ENCODE results near the gene INTS7.
"Not testable (repeated sequence)": the region's sequence is repeated elsewhere in the genome, so short reads cannot be mapped to it uniquely, and the experiment has no call there.

Gene INTS7

GRCh38 chr1:211947396-211948295 is 87.7 kb downstream of the INTS7 start:
- H3K36me3 ChIP-seq = peaks cover 35% of the 10 kb centered on the region
- no peaks in the 10 kb centered on the region for H3K27me3 ChIP-seq
- no peaks in the 10 kb centered on the region for H3K9me3 ChIP-seq
- no peak for TF ChIP-seq CTCF (IDR thresholded peaks at IDR 0.05; ENCODE audit: low read depth, low read length)
- no peak for DNase-seq
- no peaks in the 10 kb centered on the region for H3K4me1 ChIP-seq
- H3K4me3 ChIP-seq (ENCODE audit: low read depth, low read length) = no peak overlapping the region

- TF ChIP-seq CTCF (IDR thresholded peaks at IDR 0.05; ENCODE audit: low read depth, low read length) = peak; percentile 59
- Histone ChIP-seq H3K4me3 (ENCODE audit: low read depth, low read length) (no peak overlapping the region), H3K4me1 (no peaks in the 10 kb centered on the region), H3K36me3 (peaks cover 21% of the 10 kb centered on the region; the same call in 1 of the 2 replicates), H3K27me3 (no peaks in the 10 kb centered on the region), H3K9me3 (no peaks in the 10 kb centered on the region)
- DNase-seq = no peak
Measured at GRCh38 chr1:211944733-211945500, 90.4 kb downstream of the INTS7 start.

- H3K4me1 ChIP-seq = no peaks in the 10 kb centered on the region
- H3K4me3 ChIP-seq (ENCODE audit: low read depth, low read length) = no peak overlapping the region
- no peaks in the 10 kb centered on the region for H3K9me3 ChIP-seq
- H3K27me3 ChIP-seq = no peaks in the 10 kb centered on the region
- TF ChIP-seq CTCF (IDR thresholded peaks at IDR 0.05; ENCODE audit: low read depth, low read length) = no peak
- peaks cover 11% of the 10 kb centered on the region; the same call in 1 of the 2 replicates for H3K36me3 ChIP-seq
- DNase-seq = no peak
Measured at GRCh38 chr1:211942583-211942982, 92.8 kb downstream of the INTS7 start.

- no peak for DNase-seq
- H3K27me3 ChIP-seq = no peaks in the 10 kb centered on the region
- H3K4me3 ChIP-seq (ENCODE audit: low read depth, low read length) = no peak overlapping the region
- no peak for TF ChIP-seq CTCF (IDR thresholded peaks at IDR 0.05; ENCODE audit: low read depth, low read length)
- H3K4me1 ChIP-seq = no peaks in the 10 kb centered on the region
- peaks cover 11% of the 10 kb centered on the region; the same call in 1 of the 2 replicates for H3K36me3 ChIP-seq
- no peaks in the 10 kb centered on the region for H3K9me3 ChIP-seq
Measured at GRCh38 chr1:211939876-211940468, 95.4 kb downstream of the INTS7 start.

- H3K27me3 ChIP-seq = no peaks in the 10 kb centered on the region
- TF ChIP-seq CTCF (IDR thresholded peaks at IDR 0.05; ENCODE audit: low read depth, low read length) = no peak
- peaks cover 9% of the 10 kb centered on the region; the same call in 1 of the 2 replicates for H3K36me3 ChIP-seq
- DNase-seq = no peak
- no peak overlapping the region for H3K4me3 ChIP-seq (ENCODE audit: low read depth, low read length)
- no peaks in the 10 kb centered on the region for H3K4me1 ChIP-seq
- no peaks in the 10 kb centered on the region for H3K9me3 ChIP-seq
Measured at GRCh38 chr1:211938561-211938997, 96.8 kb downstream of the INTS7 start.

- not testable (repeated sequence) for H3K4me3 ChIP-seq (ENCODE audit: low read depth, low read length); H3K9me3 ChIP-seq; H3K4me1 ChIP-seq; H3K27me3 ChIP-seq; H3K36me3 ChIP-seq; DNase-seq
Measured at GRCh38 chr1:211937422-211937821, 97.9 kb downstream of the INTS7 start.

Data from BE2C (cell line).